RWPE2 (cell line): ENCODE measurements around the gene IL13.
"Not testable (repeated sequence)": the region's sequence is repeated elsewhere in the genome, so short reads cannot be mapped to it uniquely, and the experiment has no call there.

Source experiments
- ATAC-seq: fragments of 200-7000 bp; cut with Tn5 transposase; 3 replicates; pipeline ENCODE4 v1.9.1; 2021; ENCODE audit warnings: low read depth
- DNase-seq: peaks from one replicate; pipeline ENCODE4 v3.0.0-alpha.2; 2020; ENCODE audit warnings: low spot score
- H3K27ac ChIP-seq: fragments of 450-650 bp; 2 replicates; pipeline ENCODE4 v1.5.1; 2017; ENCODE audit warnings: mild to moderate bottlenecking; ENCODE audit not compliant: poor library complexity, severe bottlenecking
- H3K27me3 ChIP-seq: fragments of 250-450 bp; sonication (Bioruptor Pico); 2 replicates; pipeline ENCODE4 v1.5.1; 2021; ENCODE audit warnings: mild to moderate bottlenecking, moderate library complexity; ENCODE audit not compliant: insufficient read depth, poor library complexity, severe bottlenecking
- H3K36me3 ChIP-seq: fragments of 250-450 bp; sonication (Bioruptor Pico); 2 replicates; pipeline ENCODE4 v1.5.1; 2020; ENCODE audit warnings: low read depth, mild to moderate bottlenecking, moderate library complexity
- H3K4me1 ChIP-seq: fragments of 250-450 bp; sonication (Bioruptor Pico); 2 replicates; pipeline ENCODE4 v1.5.1; 2021; ENCODE audit warnings: mild to moderate bottlenecking, moderate library complexity; ENCODE audit not compliant: insufficient read depth, poor library complexity, severe bottlenecking
- H3K4me3 ChIP-seq: fragments of 250-450 bp; sonication (Bioruptor Pico); 2 replicates; pipeline ENCODE4 v1.5.1; 2021; ENCODE audit warnings: mild to moderate bottlenecking, moderate library complexity; ENCODE audit not compliant: severe bottlenecking
- H3K9me3 ChIP-seq: fragments of 250-450 bp; sonication (Bioruptor Pico); 2 replicates; pipeline ENCODE4 v1.5.1; 2021; ENCODE audit warnings: mild to moderate bottlenecking, moderate library complexity; ENCODE audit not compliant: severe bottlenecking
- CTCF ChIP-seq: fragments of 450-650 bp; IDR thresholded peaks from one replicate; pipeline ENCODE4 v1.5.1; 2017; ENCODE audit warnings: mild to moderate bottlenecking, moderate library complexity; ENCODE audit not compliant: poor library complexity, severe bottlenecking

The IL13 gene

GRCh38 chr5:132688536-132689339 lies 30.8 kb downstream of the IL13 start:
- ATAC-seq (no peak), DNase-seq (no peak)
- no peak for TF ChIP-seq CTCF

GRCh38 chr5:132689513-132689912 lies 31.5 kb downstream of the IL13 start:
- no peak for DNase-seq
- H3K27me3 ChIP-seq: no peaks in the 10 kb centered on the region
- H3K27ac ChIP-seq: no peak overlapping the region
- no peak overlapping the region for H3K4me3 ChIP-seq
- no peaks in the 10 kb centered on the region for H3K9me3 ChIP-seq
- H3K4me1 ChIP-seq: no peaks in the 10 kb centered on the region
- ATAC-seq: no peak
- TF ChIP-seq CTCF: no peak
- no peaks in the 10 kb centered on the region; the same call in 1 of the 2 replicates for H3K36me3 ChIP-seq

More at GRCh38 chr5:132688536-132689339, 30.8 kb downstream of the IL13 start:
- Histone ChIP-seq H3K4me1 (no peaks in the 10 kb centered on the region), H3K27ac (no peak overlapping the region), H3K9me3 (no peaks in the 10 kb centered on the region), H3K36me3 (no peaks in the 10 kb centered on the region; the same call in 1 of the 2 replicates), H3K4me3 (no peak overlapping the region), H3K27me3 (no peaks in the 10 kb centered on the region)

GRCh38 chr5:132690156-132690555 lies 32.2 kb downstream of the IL13 start:
- ATAC-seq: no peak
- Histone ChIP-seq H3K4me3 (no peak overlapping the region), H3K9me3 (no peaks in the 10 kb centered on the region), H3K27ac (no peak overlapping the region), H3K27me3 (no peaks in the 10 kb centered on the region), H3K4me1 (no peaks in the 10 kb centered on the region), H3K36me3 (peaks cover 1% of the 10 kb centered on the region; the same call in 1 of the 2 replicates)
- TF ChIP-seq CTCF: no peak
- no peak for DNase-seq

- H3K36me3 ChIP-seq: peaks cover 19% of the 10 kb centered on the region; the same call in 1 of the 2 replicates
- DNase-seq, H3K9me3 ChIP-seq, H3K27ac ChIP-seq, H3K27me3 ChIP-seq, H3K4me1 ChIP-seq, H3K4me3 ChIP-seq, ATAC-seq: not testable (repeated sequence)
Measured at GRCh38 chr5:132691755-132692631, 34.0 kb downstream of the IL13 start.

- ATAC-seq: no peak
- Histone ChIP-seq H3K9me3 (no peaks in the 10 kb centered on the region), H3K36me3 (peaks cover 25% of the 10 kb centered on the region), H3K27me3 (no peaks in the 10 kb centered on the region), H3K4me1 (no peaks in the 10 kb centered on the region), H3K4me3 (no peak overlapping the region), H3K27ac (no peak overlapping the region)
- no peak for TF ChIP-seq CTCF
- DNase-seq: no peak
Measured at GRCh38 chr5:132692632-132692967, 34.6 kb downstream of the IL13 start.
